Gastrocnemius medialis (tissue), 4 donors: ENCODE measurements around the gene TFRC.

Source experiments
- POLR2A ChIP-seq, 2 donors: fragments of 450-650 bp; IDR thresholded peaks; one replicate each; pipeline ENCODE4 v1.6.1; 2017; ENCODE audit warnings: antibody characterized with exemption in 2 of 2, mild to moderate bottlenecking in 2 of 2, moderate library complexity in 2 of 2
- TF ChIP-seq, protein P1 (sequence below), 5 experiments: fragments of 450-650 bp in 3 of 5; fragments of 200-600 bp in 2 of 5; sonication (generic) in 2 of 5; IDR thresholded peaks in 4 of 5; conservative IDR thresholded peaks in 1 of 5; 1 replicate in 4 of 5; 2 replicates in 1 of 5; pipeline ENCODE4 v1.5.1; 2016 to 2019; ENCODE audit warnings: antibody characterized with exemption in 5 of 5, mild to moderate bottlenecking in 3 of 5, moderate library complexity in 3 of 5

DNA sequence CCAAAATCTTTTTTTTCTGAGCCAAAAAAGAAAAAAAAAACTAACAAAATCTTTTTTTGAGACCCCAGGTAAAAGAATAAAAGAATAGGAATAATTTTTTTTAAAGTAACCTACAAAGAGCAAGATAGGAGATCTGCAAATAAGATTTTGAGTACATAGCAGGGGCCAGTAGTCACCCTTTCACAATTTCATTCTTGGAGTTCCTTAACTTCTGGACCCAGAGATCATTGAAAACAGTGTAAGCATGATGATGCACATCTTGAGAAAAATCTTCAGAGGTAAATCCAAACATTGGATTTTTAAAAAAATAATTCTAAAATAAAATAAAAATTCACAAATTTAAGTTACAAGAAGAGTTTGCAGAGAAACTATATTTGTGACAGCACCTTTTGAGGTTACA, 18.8 kb downstream of the TFRC start:
- TF ChIP-seq, protein P1, sequence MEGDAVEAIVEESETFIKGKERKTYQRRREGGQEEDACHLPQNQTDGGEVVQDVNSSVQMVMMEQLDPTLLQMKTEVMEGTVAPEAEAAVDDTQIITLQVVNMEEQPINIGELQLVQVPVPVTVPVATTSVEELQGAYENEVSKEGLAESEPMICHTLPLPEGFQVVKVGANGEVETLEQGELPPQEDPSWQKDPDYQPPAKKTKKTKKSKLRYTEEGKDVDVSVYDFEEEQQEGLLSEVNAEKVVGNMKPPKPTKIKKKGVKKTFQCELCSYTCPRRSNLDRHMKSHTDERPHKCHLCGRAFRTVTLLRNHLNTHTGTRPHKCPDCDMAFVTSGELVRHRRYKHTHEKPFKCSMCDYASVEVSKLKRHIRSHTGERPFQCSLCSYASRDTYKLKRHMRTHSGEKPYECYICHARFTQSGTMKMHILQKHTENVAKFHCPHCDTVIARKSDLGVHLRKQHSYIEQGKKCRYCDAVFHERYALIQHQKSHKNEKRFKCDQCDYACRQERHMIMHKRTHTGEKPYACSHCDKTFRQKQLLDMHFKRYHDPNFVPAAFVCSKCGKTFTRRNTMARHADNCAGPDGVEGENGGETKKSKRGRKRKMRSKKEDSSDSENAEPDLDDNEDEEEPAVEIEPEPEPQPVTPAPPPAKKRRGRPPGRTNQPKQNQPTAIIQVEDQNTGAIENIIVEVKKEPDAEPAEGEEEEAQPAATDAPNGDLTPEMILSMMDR (IDR thresholded peaks at IDR 0.05 in 4 of 5, conservative IDR thresholded peaks at IDR 0.05 in 1 of 5): no peak
- no peak for TF ChIP-seq POLR2A (IDR thresholded peaks at IDR 0.05)
